ENCODE results near the gene POLR2H. TPM values are rescaled to one million over a fixed set of nuclear protein-coding genes. Genes with fewer than 3 reads are reported as not detected.
"Not testable (repeated sequence)": the region's sequence is repeated elsewhere in the genome, so short reads cannot be mapped to it uniquely, and the experiment has no call there.

Gene POLR2H
- total RNA-seq, 1 donor: 19.0 TPM

DNA sequence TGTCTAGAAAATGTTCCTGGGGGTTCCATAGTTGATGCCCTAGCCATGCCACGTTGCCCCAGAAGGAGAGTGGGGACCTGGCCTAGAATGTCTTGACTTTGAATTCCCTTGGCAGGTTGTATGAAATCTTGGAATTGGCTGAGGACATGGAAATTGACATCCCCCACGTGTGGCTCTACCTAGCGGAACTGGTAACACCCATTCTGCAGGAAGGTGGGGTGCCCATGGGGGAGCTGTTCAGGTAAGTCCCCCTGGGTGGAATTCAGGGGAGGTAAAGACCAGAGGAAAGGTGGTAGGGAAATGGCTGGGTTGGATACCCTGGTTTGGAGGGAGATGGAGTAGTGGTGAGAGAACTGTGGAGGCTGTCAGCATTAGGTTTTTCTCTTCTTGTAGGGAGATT, 33.0 kb upstream of the POLR2H start:
- Histone ChIP-seq H3K27me3 (ENCODE audit: insufficient read depth, low read length) (no peaks in the 10 kb centered on the region), H3K4me1 (ENCODE audit: insufficient read depth, low read length) (no peaks in the 10 kb centered on the region), H3K9me3 (ENCODE audit: low read depth, low read length) (no peaks in the 10 kb centered on the region), H3K4me3 (ENCODE audit: low read length) (no peak overlapping the region)

DNA sequence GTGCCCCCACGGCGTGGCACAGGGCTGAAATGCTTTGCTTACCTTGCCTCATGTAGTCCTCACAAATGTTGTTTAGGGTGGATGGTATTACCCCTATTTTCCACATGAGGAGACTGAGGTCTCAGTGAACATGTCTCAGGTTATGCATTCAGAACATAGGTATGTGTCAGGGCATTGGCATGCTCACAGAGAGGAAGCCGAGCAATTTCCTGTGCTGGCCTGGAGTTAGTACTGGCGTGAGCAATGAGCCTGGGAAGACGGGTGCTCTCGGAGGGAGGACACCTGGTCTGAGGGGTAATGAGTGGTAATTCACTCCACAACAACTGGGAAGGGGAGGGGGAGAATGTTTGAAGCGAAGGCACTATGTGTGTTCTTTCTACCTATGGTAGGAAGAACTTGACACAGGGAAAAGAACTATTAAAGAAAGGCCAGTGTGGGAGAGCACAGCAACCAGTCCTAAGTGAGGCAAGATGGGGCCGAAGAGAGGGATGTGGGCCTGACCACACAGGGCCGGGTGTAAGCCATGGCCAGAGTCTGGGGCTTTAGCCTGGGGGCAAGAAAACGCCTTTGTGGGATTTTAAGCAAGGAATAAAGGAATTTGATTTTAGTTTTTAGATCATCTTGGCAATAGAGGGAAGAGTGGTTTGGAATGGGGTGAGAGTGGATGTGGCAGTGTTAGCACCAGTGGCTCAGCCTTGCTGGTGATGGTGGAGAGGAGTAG, 29.0 kb upstream of the POLR2H start:
- Histone ChIP-seq H3K4me1 (ENCODE audit: insufficient read depth, low read length) (peaks cover 19% of the 10 kb centered on the region), H3K27me3 (ENCODE audit: insufficient read depth, low read length) (no peaks in the 10 kb centered on the region), H3K4me3 (ENCODE audit: low read length) (no peak overlapping the region), H3K9me3 (ENCODE audit: low read depth, low read length) (no peaks in the 10 kb centered on the region)

DNA sequence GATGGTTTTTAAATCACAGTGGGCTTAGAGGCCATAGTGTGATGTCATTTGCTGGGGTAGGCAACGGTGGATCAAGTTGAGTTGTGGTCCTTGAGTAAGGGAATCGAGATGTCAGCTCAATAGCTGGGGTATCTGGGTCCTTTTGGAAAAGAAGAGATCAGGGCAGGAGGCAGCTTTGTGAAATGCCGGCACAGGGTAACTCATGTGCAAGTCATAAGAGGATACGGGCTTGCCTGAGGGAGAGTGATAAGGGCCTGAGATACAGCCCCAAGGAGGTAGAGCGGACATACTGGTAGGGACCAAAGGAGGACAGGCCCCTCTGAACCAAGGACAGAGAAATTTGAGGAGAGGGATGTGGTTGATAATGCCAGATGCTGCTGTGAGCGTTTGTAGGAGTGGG, 28.3 kb upstream of the POLR2H start:
- H3K4me3 ChIP-seq (ENCODE audit: low read length): no peak overlapping the region
- H3K9me3 ChIP-seq (ENCODE audit: low read depth, low read length): no peaks in the 10 kb centered on the region
- no peaks in the 10 kb centered on the region for H3K27me3 ChIP-seq (ENCODE audit: insufficient read depth, low read length)
- H3K4me1 ChIP-seq (ENCODE audit: insufficient read depth, low read length): peaks cover 19% of the 10 kb centered on the region

- Histone ChIP-seq H3K27me3 (ENCODE audit: insufficient read depth, low read length) (no peaks in the 10 kb centered on the region), H3K9me3 (ENCODE audit: low read depth, low read length) (no peaks in the 10 kb centered on the region), H3K4me1 (ENCODE audit: insufficient read depth, low read length) (peaks cover 19% of the 10 kb centered on the region), H3K4me3 (ENCODE audit: low read length) (no peak overlapping the region)
Observed at GRCh38 chr3:184333700-184334099, 27.8 kb upstream of the POLR2H start.

GRCh38 chr3:184334470-184335158, 26.9 kb upstream of the POLR2H start:
- H3K27me3 ChIP-seq (ENCODE audit: insufficient read depth, low read length): no peaks in the 10 kb centered on the region
- no peak overlapping the region for H3K4me3 ChIP-seq (ENCODE audit: low read length)
- no peaks in the 10 kb centered on the region for H3K9me3 ChIP-seq (ENCODE audit: low read depth, low read length)
- H3K4me1 ChIP-seq (ENCODE audit: insufficient read depth, low read length): peaks cover 19% of the 10 kb centered on the region

- Histone ChIP-seq H3K4me1 (ENCODE audit: insufficient read depth, low read length) (peaks cover 19% of the 10 kb centered on the region), H3K27me3 (ENCODE audit: insufficient read depth, low read length) (no peaks in the 10 kb centered on the region), H3K4me3 (ENCODE audit: low read length) (peak overlapping the region; percentile 54), H3K9me3 (ENCODE audit: low read depth, low read length) (no peaks in the 10 kb centered on the region)
Observed at GRCh38 chr3:184335291-184335660, 26.2 kb upstream of the POLR2H start.

DNA sequence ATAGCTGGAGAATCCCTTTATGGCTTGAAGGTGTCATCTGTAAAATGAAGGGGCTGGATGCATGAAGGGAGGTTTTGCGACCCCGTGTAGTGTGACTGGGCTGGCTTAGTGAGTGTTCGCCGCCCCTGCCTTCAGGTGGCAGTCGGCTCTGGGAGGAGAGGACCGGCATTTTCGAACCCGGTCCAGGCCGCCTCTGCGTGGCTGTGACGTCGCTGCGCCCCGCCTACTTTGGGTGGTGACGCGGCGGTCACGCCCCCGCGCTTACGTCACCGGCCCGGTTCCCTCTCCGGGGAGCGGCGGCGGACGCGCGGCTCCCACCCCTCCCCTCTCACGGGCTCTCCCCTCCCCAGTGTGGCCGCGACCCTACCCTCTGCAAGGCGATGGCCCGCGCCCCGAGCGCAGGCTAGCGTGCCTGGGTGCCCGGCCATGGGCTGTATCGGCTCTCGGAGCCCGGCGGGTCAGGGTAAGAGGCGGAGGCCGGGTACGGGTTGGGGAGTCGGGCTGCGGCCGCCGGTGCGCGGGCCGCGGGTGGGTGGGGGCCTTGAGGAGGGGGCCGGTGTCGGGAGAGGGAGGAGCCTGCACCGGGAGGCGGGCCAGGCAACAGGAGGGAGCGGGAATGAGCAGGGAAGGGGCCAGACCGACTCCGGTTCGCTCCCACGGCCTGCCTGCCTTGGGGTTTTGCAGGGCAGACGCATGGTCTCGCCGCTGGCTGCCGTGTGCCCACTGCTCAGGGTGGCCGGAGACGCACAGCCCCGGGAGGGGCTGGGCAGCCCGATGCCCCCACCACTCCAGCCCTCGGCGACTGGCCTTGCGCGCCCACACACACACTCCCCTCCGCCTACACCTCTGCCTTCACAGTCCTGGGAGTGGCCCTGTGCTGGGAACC, 25.6 kb upstream of the POLR2H start:
- H3K9me3 ChIP-seq (ENCODE audit: low read depth, low read length): no peaks in the 10 kb centered on the region
- peaks cover 19% of the 10 kb centered on the region for H3K4me1 ChIP-seq (ENCODE audit: insufficient read depth, low read length)
- peak overlapping the region; percentile 54 for H3K4me3 ChIP-seq (ENCODE audit: low read length)
- no peaks in the 10 kb centered on the region for H3K27me3 ChIP-seq (ENCODE audit: insufficient read depth, low read length)

DNA sequence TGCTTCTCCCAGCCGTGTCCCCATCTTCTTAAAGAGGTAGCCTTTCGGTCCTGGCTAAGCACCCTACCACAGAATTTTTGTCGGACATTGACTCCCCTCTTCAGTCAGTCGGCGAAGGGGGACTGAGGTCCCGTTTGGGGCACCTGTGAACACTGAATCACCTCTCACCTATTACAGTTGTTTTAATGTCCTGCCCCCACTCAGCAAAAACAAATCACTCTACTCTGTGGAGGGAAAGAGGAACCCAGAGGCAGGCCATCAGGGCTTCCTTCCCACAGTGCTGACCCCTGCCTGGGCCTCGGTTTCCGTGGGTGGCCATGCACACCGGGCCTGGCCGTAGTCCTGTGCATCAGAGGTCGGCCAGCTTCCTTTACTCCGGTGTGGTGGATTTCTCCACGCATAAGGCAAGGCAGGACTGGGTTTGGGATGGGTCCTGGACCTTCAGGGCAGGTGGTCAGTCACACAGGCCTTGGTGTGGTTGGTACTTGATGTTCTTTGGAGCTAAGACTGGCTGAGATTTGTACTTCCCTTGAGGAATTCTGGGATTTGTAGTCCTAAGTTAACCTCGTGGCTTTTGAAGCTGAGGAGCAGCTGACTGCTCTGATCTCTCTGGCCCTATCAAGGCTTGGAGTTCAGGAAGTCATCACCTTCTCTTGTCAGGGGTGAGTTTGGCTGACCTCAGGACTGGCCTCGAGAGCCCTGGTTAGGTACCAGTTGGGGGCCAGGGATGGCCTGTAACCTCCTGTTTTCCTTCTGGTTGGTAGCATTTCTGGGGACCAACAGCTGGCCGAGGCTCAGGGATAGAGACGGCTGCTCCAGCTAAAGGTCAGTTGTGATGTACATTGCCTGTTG, 24.7 kb upstream of the POLR2H start:
- H3K4me1 ChIP-seq (ENCODE audit: insufficient read depth, low read length): peaks cover 19% of the 10 kb centered on the region
- peak overlapping the region; percentile 54 for H3K4me3 ChIP-seq (ENCODE audit: low read length)
- no peaks in the 10 kb centered on the region for H3K27me3 ChIP-seq (ENCODE audit: insufficient read depth, low read length)
- H3K9me3 ChIP-seq (ENCODE audit: low read depth, low read length): no peaks in the 10 kb centered on the region

GRCh38 chr3:184337399-184337714, 24.2 kb upstream of the POLR2H start, which contains the start of gene FAM131A:
Gene FAM131A, plus strand, starts transcription at chr3:184337600. Its CDS starts 31 bp downstream, at chr3:184337631.
- Histone ChIP-seq H3K4me3 (ENCODE audit: low read length) (peak within 1 kb of the TSS; percentile 54), H3K9me3 (ENCODE audit: low read depth, low read length) (no peaks in the 10 kb centered on the region), H3K4me1 (ENCODE audit: insufficient read depth, low read length) (peaks cover 19% of the 10 kb centered on the region), H3K27me3 (ENCODE audit: insufficient read depth, low read length) (no peaks in the 10 kb centered on the region)

DNA sequence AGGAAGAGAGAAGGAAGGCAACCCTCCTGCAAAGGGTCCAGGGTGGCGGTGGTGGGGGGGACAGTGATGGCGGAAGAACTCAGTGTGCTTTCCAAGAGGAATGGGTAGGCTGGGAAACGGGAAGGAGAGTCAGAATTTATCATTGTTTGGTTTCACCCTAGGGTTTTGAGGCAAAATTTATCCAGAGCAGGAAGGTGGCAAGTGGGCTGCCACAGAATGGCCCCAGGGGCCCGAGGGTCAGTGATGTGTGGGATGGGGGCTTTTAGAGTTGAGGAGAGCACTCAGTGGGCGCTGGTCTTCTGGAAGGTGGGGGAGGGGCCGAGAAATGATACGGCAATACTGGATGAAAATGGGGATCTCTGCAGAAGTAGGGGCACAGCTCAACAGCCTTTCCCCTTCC, 23.5 kb upstream of the POLR2H start:
- Histone ChIP-seq H3K4me3 (ENCODE audit: low read length) (no peak overlapping the region), H3K4me1 (ENCODE audit: insufficient read depth, low read length) (peaks cover 19% of the 10 kb centered on the region), H3K27me3 (ENCODE audit: insufficient read depth, low read length) (no peaks in the 10 kb centered on the region), H3K9me3 (ENCODE audit: low read depth, low read length) (no peaks in the 10 kb centered on the region)

DNA sequence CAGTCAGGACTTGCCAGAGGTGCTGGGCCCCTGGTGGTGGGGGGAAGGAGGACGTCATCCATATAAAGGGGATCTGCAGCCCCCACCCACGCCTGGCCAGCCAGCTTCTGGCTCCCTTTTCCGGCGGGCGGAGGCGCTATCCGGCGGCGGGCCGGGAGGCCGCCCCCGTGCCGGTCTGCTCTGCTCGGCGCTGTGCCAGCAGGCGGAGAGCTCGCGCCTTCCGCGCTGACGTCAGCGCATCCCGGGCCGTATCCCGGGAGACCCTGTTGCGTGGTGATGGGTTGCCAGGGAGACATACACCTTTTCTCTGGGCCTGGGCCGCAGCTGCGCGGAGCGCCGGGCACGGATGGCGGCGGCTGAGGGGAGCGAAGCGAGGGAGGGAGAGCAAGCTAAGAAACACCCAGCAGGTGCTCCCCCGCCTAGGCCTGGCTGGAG, 23.0 kb upstream of the POLR2H start:
- H3K9me3 ChIP-seq (ENCODE audit: low read depth, low read length): no peaks in the 10 kb centered on the region
- H3K4me1 ChIP-seq (ENCODE audit: insufficient read depth, low read length): peaks cover 19% of the 10 kb centered on the region

DNA sequence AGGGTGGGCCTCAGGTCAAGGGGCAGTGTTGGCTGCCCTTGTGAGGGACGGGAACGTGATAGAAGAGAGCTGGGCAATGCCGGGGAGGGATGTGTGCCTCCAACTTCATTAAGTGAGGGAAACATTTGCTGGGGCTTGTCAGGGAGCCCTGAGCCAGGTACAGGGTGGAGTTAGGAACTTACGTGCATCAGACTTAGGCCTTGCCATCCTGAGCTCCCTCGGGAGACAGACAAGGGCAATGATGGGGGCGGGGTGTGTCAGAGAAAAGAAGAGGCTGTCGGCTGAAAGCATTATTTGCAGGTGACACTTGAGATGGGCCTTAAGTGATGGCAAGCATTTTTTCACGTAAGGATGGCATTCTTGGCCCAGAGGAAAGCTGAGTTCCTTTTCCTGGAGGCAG, 22.5 kb upstream of the POLR2H start:
- Histone ChIP-seq H3K4me1 (ENCODE audit: insufficient read depth, low read length) (peaks cover 19% of the 10 kb centered on the region), H3K4me3 (ENCODE audit: low read length) (no peak overlapping the region), H3K27me3 (ENCODE audit: insufficient read depth, low read length) (no peaks in the 10 kb centered on the region), H3K9me3 (ENCODE audit: low read depth, low read length) (no peaks in the 10 kb centered on the region)

More for the DNA sequence above, 23.0 kb upstream of the POLR2H start:
- Histone ChIP-seq H3K27me3 (ENCODE audit: insufficient read depth, low read length) (no peaks in the 10 kb centered on the region), H3K4me3 (ENCODE audit: low read length) (no peak overlapping the region)

DNA sequence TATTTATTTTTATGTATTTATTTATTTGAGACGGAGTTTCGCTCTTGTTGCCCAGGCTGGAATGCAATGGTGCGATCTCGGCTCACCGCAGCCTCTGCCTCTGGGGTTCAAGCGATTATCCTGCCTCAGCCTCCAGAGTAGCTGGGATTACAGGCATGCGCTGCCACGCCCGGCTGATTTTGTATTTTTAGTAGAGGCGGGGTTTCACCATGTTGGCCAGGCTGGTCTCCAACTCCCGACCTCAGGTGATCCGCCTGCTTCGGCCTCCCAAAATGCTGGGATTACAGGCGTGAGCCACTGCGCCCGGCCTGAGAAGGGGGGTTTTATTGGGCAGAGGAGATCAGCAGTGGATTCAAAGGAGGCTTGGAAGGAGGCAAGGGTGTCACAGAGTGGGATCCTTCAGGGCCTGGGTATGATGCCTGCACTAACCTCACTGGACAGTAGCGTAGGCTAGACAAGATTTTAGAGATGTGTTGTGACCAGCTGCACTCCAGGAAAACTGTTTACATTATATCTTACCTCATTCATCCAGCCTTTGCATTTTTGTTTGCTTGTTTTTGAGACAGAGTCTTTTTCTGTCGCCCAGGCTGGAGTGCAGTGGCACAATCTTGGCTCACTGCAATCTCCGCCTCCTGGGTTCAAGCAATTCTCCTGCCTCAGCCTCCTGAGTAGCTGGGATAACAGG, 21.9 kb upstream of the POLR2H start:
- not testable (repeated sequence) for H3K4me3 ChIP-seq (ENCODE audit: low read length); H3K27me3 ChIP-seq (ENCODE audit: insufficient read depth, low read length); H3K9me3 ChIP-seq (ENCODE audit: low read depth, low read length)
- H3K4me1 ChIP-seq (ENCODE audit: insufficient read depth, low read length): peaks cover 19% of the 10 kb centered on the region

DNA sequence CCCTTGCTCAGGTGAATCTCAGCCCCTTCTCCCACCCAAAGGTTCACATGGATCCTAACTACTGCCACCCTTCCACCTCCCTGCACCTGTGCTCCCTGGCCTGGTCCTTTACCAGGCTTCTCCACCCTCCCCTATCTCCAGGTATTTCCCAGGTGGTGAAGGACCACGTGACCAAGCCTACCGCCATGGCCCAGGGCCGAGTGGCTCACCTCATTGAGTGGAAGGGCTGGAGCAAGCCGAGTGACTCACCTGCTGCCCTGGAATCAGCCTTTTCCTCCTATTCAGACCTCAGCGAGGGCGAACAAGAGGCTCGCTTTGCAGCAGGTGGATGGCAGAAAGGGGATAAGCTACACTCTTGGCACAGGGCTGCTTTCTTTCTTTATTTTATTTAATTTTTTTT, 19.6 kb upstream of the POLR2H start:
- Histone ChIP-seq H3K9me3 (ENCODE audit: low read depth, low read length) (no peaks in the 10 kb centered on the region), H3K4me3 (ENCODE audit: low read length) (no peak overlapping the region), H3K4me1 (ENCODE audit: insufficient read depth, low read length) (peaks cover 6% of the 10 kb centered on the region)

More for the DNA sequence above, 19.6 kb upstream of the POLR2H start:
- no peaks in the 10 kb centered on the region for H3K27me3 ChIP-seq (ENCODE audit: insufficient read depth, low read length)

All from mononuclear cell (primary cell).